ENCODE measurements around the gene RAB40C. TPM values are rescaled to one million over a fixed set of nuclear protein-coding genes. Genes with fewer than 3 reads are reported as not detected.

Gene RAB40C
- total and polyA plus RNA-seq, 10 of the 15 experiments (the other 5 are each of a cell fraction or from before 2014, with no cell fraction given), result 0.06 to 12.8 (median 4.6) TPM

DNA sequence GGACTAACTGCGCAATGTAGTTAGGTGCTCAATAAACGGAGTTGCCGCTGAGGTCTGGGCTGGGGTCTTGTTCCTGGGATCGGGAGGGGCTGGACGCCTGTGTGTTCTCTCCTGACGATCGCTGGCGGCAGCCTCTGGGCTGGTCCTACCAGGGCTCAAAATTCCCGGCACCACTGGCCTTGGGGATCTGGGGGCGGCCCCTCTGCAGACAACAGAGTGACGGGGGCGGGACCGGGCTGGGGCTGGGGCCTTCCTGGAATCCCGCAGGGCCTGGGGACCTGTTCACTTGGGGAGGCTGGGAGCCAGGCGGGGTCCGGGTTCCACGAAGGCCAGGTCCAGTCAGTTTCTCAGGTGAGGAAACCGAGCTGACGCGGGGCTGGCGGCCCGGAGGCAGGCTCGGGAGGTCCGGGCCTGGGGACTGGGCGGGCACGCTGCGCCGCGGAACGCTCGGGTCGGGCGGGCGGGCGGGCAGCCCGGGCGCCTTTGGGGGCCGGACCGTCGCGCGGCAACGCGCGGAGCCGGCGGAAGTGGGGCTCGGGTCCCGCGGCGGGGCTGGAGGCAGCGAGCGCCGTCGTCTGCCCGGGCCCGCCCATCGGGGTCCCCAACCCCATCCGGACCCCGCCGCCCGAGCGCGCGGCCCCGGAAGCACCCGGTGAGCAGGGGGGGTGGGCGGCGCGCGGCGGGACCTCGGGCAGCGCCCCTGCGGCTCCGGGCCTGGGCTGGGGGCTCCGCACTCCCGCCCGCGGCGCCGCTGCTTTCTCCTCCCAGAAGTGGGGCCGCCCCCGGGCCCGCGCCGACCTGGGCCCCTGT is 20.2 kb upstream of the RAB40C start, which contains the start of gene PIGQ:
Gene PIGQ, plus strand, starts transcription at position 524 of the 810 bp plus-strand sequence. CDS start 4,107 bp downstream, outside the sequence.
- H3K4me1 ChIP-seq (ENCODE audit: control insufficient read depth, insufficient read depth, low read length), result peaks cover 19% of the 10 kb centered on the region
- WGBS (ENCODE audit: insufficient coverage, insufficient replicate concordance, low lambda C conversion rate, missing lambda C conversion rate), result 3% methylated on average over 38 of the region's 87 CpGs
- intact Hi-C loops (cut with micrococcal nuclease; ENCODE audit: unreplicated experiment), result loop anchor here (5.0 kb wide), 1 partner anchor 42 kb away; the partner anchor contains the start of gene CAPN15
- peak; percentile 72 for ATAC-seq
- no TSS peak for BruUV-seq (replicated peaks)
- peak within 1 kb of the TSS; percentile 96 for H3K4me2 ChIP-seq (ENCODE audit: control insufficient read depth, insufficient read depth)
- H3K27ac ChIP-seq (ENCODE audit: control insufficient read depth, insufficient read depth), result peak within 1 kb of the TSS; percentile 61
- H4K20me1 ChIP-seq (ENCODE audit: control insufficient read depth, insufficient read depth), result no peaks in the 10 kb centered on the region
- ChIA-PET CTCF (interaction anchor here (0.6 kb wide), 1 partner anchor 726 kb away, joined by 3 read pairs; no protein-coding TSS in a partner anchor), SMC1A (ENCODE audit: uncharacterized antibody, unreplicated experiment) (no interaction called here), RAD21 (ENCODE audit: unreplicated experiment) (no interaction called here), POLR2A (no interaction called here)
- no peak for FAIRE-seq
- in situ Hi-C loops (cut with MboI), result loop anchor here (5.0 kb wide), 1 partner anchor 37 kb away; no protein-coding TSS in a partner anchor
- peaks cover 6% of the 10 kb centered on the region for H3K79me2 ChIP-seq (ENCODE audit: control insufficient read depth, insufficient read depth, low read length)
- no peak for DNase-seq (ENCODE audit: low read depth, low spot score)
- H3K36me3 ChIP-seq (ENCODE audit: control insufficient read depth in 2 of 2, insufficient read depth in 2 of 2, low read length in 1 of 2), result no peaks in the 10 kb centered on the region; a peak in 1 of 4 replicates
- H3K9ac ChIP-seq (ENCODE audit: control insufficient read depth, insufficient read depth, low read length), result peak within 1 kb of the TSS; percentile 82
- peak within 1 kb of the TSS; percentile 95 for H2AFZ ChIP-seq (ENCODE audit: control insufficient read depth, low read depth, low read length)
- H3K27me3 ChIP-seq (replicated peaks in 1 of 2; ENCODE audit: control insufficient read depth in 2 of 2, insufficient read depth in 2 of 2, low read length in 1 of 2), result no peaks in the 10 kb centered on the region
- peak within 1 kb of the TSS; percentile 96 for H3K4me3 ChIP-seq
- H3K9me3 ChIP-seq (replicated peaks; ENCODE audit: control insufficient read depth, insufficient read depth, low read length), result no peaks in the 10 kb centered on the region
- TF ChIP-seq BHLHE40 (IDR thresholded peaks at IDR 0.05; ENCODE audit: borderline replicate concordance in 1 of 2, low read depth in 2 of 2, low read length in 1 of 2) (0 out of 4 replicates have a peak, but pooled peaks of 1 of the 2 experiments have one; percentile 17), MEF2A (IDR thresholded peaks at IDR 0.05; ENCODE audit: insufficient read depth, low read depth, low read length) (0 out of 2 replicates have a peak, but pooled peaks have one; percentile 8), HCFC1 (IDR thresholded peaks at IDR 0.05; ENCODE audit: low read length) (peak; percentile 63), NR2F1 (conservative IDR thresholded peaks at IDR 0.05) (0 out of 2 replicates have a peak, but pooled peaks have one; percentile 23), POLR2A (IDR thresholded peaks at IDR 0.05; ENCODE audit: low read depth, low read length) (peak; percentile 82), NBN (IDR thresholded peaks at IDR 0.05) (no peak), EGR1 (IDR thresholded peaks at IDR 0.05; ENCODE audit: borderline replicate concordance in 1 of 2, low read depth in 2 of 2, low read length in 2 of 2) (peak in 1 of 2 experiments; percentile 44; a peak in 1 of 3 replicates), ZBTB11 (CRISPR knock-in tag; IDR thresholded peaks at IDR 0.05) (peak; percentile 87), TBL1XR1 (IDR thresholded peaks at IDR 0.05; ENCODE audit: low read depth, low read length) (no peak), ZSCAN29 (IDR thresholded peaks at IDR 0.05) (no peak), DPF2 (IDR thresholded peaks at IDR 0.05) (no peak; the same call in 1 of the 2 replicates), YY1 (IDR thresholded peaks at IDR 0.05; ENCODE audit: low read depth, low read length) (0 out of 2 replicates have a peak, but pooled peaks have one; percentile 43), SMAD5 (IDR thresholded peaks at IDR 0.05; ENCODE audit: low read depth) (no peak), TCF12 (IDR thresholded peaks at IDR 0.05; ENCODE audit: low read depth, low read length) (no peak), NKRF (conservative IDR thresholded peaks at IDR 0.05) (peak; percentile 76), GATAD2B (conservative IDR thresholded peaks at IDR 0.05; ENCODE audit: low read depth) (peak; percentile 61; the same call in 1 of the 2 replicates), RELA (IDR thresholded peaks at IDR 0.05; ENCODE audit: borderline replicate concordance, partially characterized antibody) (no peak)
- TF ChIP-seq, protein P1, sequence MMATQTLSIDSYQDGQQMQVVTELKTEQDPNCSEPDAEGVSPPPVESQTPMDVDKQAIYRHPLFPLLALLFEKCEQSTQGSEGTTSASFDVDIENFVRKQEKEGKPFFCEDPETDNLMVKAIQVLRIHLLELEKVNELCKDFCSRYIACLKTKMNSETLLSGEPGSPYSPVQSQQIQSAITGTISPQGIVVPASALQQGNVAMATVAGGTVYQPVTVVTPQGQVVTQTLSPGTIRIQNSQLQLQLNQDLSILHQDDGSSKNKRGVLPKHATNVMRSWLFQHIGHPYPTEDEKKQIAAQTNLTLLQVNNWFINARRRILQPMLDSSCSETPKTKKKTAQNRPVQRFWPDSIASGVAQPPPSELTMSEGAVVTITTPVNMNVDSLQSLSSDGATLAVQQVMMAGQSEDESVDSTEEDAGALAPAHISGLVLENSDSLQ (IDR thresholded peaks at IDR 0.05), result peak; percentile 38; the same call in 1 of the 2 replicates
